Activated T-helper 2 cell treated with anti-CD3 and anti-CD28 coated beads, Interferon-gamma antibody, Interleukin-2, Interleukin-4, amounts not matched to agents 10 μg/mL and 5 μg/mL and 100 μg/mL, durations not matched to agents 14 hours and 24 hours and 36 hours (primary cell): ENCODE data around the gene FAM47E. TPM values are rescaled to one million over a fixed set of nuclear protein-coding genes. Genes with fewer than 3 reads are reported as not detected.

Source experiments
- DNase-seq: peaks from one replicate; pipeline ENCODE4 v3.0.0; 2021; ENCODE audit warnings: low spot score
- H3K27ac Mint-ChIP-seq: one replicate; pipeline ENCODE4 v1.8.0; 2021; ENCODE audit warnings: mixed read lengths
- H3K27me3 Mint-ChIP-seq: one replicate; pipeline ENCODE4 v1.8.0; 2021; ENCODE audit warnings: low read depth, mixed read lengths
- H3K36me3 Mint-ChIP-seq: one replicate; pipeline ENCODE4 v1.8.0; 2021; ENCODE audit warnings: low read depth, mixed read lengths
- H3K4me1 Mint-ChIP-seq: one replicate; pipeline ENCODE4 v1.8.0; 2021; ENCODE audit warnings: low read depth, mixed read lengths
- H3K4me3 Mint-ChIP-seq: one replicate; pipeline ENCODE4 v1.8.0; 2021; ENCODE audit warnings: low read depth, mild to moderate bottlenecking, moderate library complexity, mixed read lengths
- H3K9me3 Mint-ChIP-seq: one replicate; pipeline ENCODE4 v1.8.0; 2021; ENCODE audit warnings: mixed read lengths
- intact Hi-C: fragments of 100-400 bp; cut with micrococcal nuclease; formaldehyde crosslinking; loops from one replicate; pipeline ENCODE4 v1.15.1; 2023
- total RNA-seq: library from RNA; stranded (reverse); gene quantifications from 2 replicates; pipeline ENCODE4 v1.2.3, GENCODE V29; 2022

The FAM47E gene
- total RNA-seq, 1 donor from 2014 or later = not detected

DNA sequence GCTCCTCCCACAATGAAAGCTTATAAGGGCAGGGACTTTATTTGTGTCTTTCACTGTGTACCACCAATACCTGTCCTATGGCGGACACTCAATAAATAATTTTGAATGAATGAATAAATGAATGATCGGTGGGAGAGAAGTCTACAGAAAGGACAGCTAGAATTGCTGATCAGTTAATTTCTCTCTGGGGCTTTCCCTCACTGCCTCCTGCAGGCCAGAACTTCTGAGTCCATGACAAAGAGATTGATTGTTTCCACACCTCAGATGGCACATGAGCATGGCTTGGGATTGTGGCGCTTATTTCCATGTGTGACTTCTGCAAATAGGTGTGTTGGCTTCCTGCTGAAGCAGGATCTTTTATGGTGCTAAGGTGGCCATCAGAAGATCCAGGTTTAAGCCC is 6.3 kb downstream of the FAM47E start:
- no peak overlapping the region for H3K27ac Mint-ChIP-seq
- H3K9me3 Mint-ChIP-seq = no peaks in the 10 kb centered on the region
- no peak for DNase-seq
- intact Hi-C loops = no loop called here
- H3K4me3 Mint-ChIP-seq = no peak overlapping the region
- H3K4me1 Mint-ChIP-seq = no peaks in the 10 kb centered on the region
- H3K36me3 Mint-ChIP-seq = no peaks in the 10 kb centered on the region
- peaks cover 59% of the 10 kb centered on the region for H3K27me3 Mint-ChIP-seq

DNA sequence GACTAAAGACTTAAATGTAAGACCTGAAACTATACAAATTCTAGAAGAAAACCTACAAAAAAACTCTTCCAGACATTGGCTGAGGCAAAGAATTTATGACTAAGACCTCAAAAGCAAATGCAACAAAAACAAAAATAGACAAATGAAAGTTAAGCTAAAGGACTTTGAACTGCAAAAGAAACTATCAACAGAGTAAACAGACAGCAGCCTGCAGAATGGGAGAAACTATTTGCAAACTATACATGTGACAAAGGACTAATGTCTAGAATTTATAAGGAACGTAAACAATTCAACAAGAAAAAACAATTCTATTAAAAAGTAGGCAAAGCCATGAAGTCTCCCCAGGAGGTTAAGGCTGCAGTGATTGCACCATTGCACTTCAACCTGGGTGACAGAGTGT is 9.1 kb downstream of the FAM47E start:
- Mint-ChIP-seq H3K9me3 (no peaks in the 10 kb centered on the region), H3K4me3 (no peak overlapping the region), H3K27me3 (peaks cover 40% of the 10 kb centered on the region), H3K4me1 (no peaks in the 10 kb centered on the region), H3K36me3 (no peaks in the 10 kb centered on the region), H3K27ac (no peak overlapping the region)
- no peak for DNase-seq
- intact Hi-C loops = no loop called here

DNA sequence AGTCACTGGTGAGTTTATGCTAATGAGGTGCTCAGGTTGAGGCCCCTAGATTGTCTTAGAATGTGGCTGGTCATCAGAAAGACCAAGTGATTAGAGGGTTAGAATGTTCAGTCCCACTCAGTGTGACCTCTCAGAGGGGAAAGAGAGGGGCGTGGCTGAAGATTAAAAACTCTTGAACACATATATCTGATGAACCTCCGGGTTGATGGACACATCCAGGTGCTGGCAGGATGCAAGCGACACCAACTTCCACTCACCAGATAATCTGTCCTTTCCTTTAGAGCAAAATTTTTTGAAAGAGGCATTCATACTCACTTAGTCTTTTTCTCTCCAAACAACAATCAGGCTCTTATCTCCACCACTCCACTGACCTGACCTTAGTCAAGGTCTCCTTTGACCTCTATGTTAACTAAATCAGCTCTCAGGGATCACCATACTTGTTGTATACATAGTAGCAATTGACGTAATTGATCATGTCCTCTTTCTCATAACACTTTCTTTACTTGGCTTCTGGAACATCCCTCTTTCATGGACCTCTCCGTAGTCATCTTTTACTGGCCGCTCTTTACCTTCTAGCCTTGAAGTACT is 14.2 kb downstream of the FAM47E start:
- H3K4me3 Mint-ChIP-seq = no peak overlapping the region
- H3K9me3 Mint-ChIP-seq = no peaks in the 10 kb centered on the region
- intact Hi-C loops = no loop called here
- H3K36me3 Mint-ChIP-seq = no peaks in the 10 kb centered on the region
- H3K27me3 Mint-ChIP-seq = peaks cover 13% of the 10 kb centered on the region
- DNase-seq = no peak
- H3K27ac Mint-ChIP-seq = no peak overlapping the region
- H3K4me1 Mint-ChIP-seq = no peaks in the 10 kb centered on the region

DNA sequence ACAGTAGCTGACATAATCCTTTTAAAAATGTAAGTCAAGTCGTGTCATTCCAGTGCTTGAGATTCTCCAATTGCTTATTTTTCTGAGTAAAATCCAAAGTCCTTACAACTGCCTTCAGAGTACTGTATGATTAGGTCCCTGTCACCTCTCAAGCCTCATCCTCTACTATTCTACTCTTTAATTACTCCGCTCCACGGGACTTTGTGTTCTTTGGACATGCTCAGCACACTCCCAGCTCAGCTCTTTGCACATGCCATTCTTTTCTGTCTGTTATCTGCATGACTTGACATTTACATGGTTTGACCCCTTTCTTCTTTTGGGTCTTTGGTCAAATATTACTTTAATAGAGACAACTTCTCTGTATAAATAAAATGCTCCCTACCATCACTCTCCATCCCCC is 15.1 kb downstream of the FAM47E start:
- DNase-seq = no peak
- Mint-ChIP-seq H3K9me3 (no peaks in the 10 kb centered on the region), H3K4me3 (no peak overlapping the region), H3K27me3 (peaks cover 14% of the 10 kb centered on the region), H3K36me3 (no peaks in the 10 kb centered on the region), H3K27ac (no peak overlapping the region), H3K4me1 (no peaks in the 10 kb centered on the region)
- intact Hi-C loops = no loop called here

DNA sequence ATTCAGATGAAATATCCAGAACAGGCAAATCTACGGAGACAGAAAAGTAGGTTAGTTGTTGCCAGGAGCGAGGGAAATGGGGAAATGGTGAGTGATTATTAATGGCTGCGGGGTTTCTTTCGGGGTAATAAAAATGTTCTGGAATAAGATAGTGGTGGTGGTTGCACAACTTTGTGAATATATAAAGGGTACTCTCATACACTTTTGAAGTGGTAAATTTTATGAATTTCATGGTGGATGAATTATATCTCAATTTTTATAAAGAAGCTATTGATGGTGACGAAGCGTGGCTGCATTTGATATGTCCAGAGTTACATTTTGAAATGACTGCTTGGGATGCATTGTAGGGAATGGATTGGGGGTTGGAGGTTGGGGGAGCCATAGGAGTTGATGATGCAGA is 16.3 kb downstream of the FAM47E start:
- intact Hi-C loops = no loop called here
- DNase-seq = no peak
- Mint-ChIP-seq H3K4me3 (no peak overlapping the region), H3K9me3 (no peaks in the 10 kb centered on the region), H3K4me1 (no peaks in the 10 kb centered on the region), H3K27me3 (peaks cover 11% of the 10 kb centered on the region), H3K27ac (no peak overlapping the region), H3K36me3 (no peaks in the 10 kb centered on the region)

DNA sequence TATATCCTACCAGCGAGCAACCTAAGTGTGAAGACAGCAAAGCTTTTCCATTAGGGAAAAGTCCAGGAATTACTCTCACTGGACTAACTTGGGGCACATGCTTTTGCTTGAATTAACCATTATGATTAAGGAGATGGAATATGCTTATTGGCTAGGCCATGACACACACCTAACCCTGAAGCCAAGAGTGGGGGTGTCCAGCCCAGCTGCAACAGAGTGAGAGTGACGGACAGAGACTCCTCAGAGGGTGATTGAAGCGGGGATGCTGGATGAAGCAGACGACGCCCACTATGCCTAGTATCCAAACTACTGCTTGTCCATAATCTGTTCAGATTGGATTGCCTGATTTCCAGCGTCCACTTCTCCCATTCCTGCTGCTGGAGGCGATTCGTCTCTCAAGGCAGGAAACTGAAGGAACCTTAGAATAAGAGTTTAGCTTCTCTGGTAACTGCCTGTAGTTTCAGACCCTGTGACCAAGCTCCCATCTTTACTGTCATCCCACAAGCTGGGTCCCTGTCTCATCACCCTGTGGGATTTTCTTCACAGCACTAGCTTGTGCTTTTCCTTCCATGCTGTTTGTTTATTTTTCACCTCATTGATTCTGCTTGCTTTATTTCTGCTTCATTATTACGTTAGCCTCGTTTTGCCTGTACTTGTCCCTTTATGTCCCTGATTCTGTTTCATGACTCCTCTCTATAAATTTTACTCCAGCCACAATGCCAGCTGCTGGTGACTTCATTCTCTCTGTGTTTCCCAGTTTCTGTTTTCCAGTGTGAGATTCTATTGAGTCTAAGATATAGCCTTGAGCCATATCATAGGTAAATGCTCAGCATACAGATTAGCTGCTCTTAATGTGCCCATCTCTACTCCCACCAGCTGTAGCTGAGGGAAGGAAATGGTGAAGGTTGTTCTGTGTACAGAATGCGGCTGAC is 19.0 kb downstream of the FAM47E start:
- no peaks in the 10 kb centered on the region for H3K36me3 Mint-ChIP-seq
- no peak overlapping the region for H3K4me3 Mint-ChIP-seq
- DNase-seq = no peak
- no peaks in the 10 kb centered on the region for H3K9me3 Mint-ChIP-seq
- no peak overlapping the region for H3K27ac Mint-ChIP-seq
- intact Hi-C loops = loop anchor here (10.0 kb wide), 1 partner anchor 104 kb away; no protein-coding TSS in a partner anchor
- H3K27me3 Mint-ChIP-seq = peaks cover 29% of the 10 kb centered on the region
- no peaks in the 10 kb centered on the region for H3K4me1 Mint-ChIP-seq

DNA sequence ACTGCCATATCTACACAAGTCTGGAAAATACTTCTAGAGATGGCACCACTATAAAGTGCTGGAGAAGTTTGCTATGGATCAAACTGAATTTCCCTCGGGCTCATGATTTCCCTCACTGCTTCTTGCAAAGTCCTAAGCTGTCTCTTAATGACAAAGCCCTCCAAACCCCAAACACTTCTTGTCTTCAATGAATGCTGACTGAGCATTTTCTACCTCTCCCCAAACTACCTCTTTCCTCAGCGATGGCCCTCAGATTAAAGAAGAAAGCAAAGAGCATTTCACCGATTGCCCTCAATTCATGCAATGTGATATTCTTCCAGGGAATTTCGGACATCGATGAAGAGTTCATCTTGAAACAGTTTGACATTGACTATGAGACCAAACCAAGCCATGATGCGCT is 19.7 kb downstream of the FAM47E start:
- no peak overlapping the region for H3K27ac Mint-ChIP-seq
- H3K9me3 Mint-ChIP-seq = no peaks in the 10 kb centered on the region
- H3K4me3 Mint-ChIP-seq = no peak overlapping the region
- intact Hi-C loops = loop anchor here (10.0 kb wide), 1 partner anchor 104 kb away; no protein-coding TSS in a partner anchor
- no peak for DNase-seq
- no peaks in the 10 kb centered on the region for H3K36me3 Mint-ChIP-seq
- H3K4me1 Mint-ChIP-seq = no peaks in the 10 kb centered on the region
- peaks cover 35% of the 10 kb centered on the region for H3K27me3 Mint-ChIP-seq

DNA sequence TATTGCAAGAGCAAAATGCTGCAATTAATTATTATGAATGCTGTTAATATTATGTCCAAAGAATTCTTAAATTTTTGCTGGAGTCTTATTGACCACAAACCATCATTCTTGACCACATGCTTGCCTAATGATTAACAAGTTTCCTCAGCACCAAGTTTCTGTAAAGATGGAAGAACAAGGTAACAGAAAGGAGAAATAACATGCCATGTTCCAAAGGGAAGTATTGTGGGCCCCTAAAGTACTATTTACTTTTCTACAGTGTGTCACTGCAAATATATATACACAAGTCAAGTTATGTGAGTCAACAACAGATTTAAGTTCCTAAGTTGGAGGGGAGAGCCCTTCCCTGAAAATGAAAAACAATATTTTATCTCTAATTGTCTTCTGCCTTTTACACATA is 20.6 kb downstream of the FAM47E start:
- intact Hi-C loops = loop anchor here (10.0 kb wide), 1 partner anchor 103 kb away; no protein-coding TSS in a partner anchor
- H3K4me1 Mint-ChIP-seq = no peaks in the 10 kb centered on the region
- peaks cover 37% of the 10 kb centered on the region for H3K27me3 Mint-ChIP-seq

DNA sequence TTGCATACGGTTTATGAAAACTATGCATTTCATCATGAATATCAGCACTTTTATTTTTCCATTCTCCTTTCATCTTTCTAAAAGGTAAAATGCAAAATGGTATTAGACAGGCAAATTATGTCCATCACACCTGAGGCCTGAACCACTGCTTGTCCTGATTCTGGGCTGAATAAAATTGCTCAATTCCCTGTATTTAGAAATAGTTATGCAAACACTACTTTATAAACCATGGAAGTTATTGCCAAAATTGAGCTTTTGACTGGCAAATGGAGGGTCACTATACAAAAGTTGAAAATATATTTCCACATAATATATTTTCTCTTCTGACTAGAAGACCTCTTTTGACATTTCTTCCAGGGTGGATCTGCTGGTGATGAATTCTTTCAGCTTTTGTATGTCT is 21.1 kb downstream of the FAM47E start:
- intact Hi-C loops = loop anchor here (10.0 kb wide), 1 partner anchor 102 kb away; no protein-coding TSS in a partner anchor
- Mint-ChIP-seq H3K27me3 (peaks cover 37% of the 10 kb centered on the region), H3K9me3 (no peaks in the 10 kb centered on the region), H3K4me3 (no peak overlapping the region), H3K27ac (no peak overlapping the region), H3K36me3 (no peaks in the 10 kb centered on the region), H3K4me1 (no peaks in the 10 kb centered on the region)
- no peak for DNase-seq

More for the DNA sequence above, 20.6 kb downstream of the FAM47E start:
- H3K9me3 Mint-ChIP-seq = no peaks in the 10 kb centered on the region
- no peaks in the 10 kb centered on the region for H3K36me3 Mint-ChIP-seq
- H3K4me3 Mint-ChIP-seq = no peak overlapping the region
- H3K27ac Mint-ChIP-seq = no peak overlapping the region
- no peak for DNase-seq

DNA sequence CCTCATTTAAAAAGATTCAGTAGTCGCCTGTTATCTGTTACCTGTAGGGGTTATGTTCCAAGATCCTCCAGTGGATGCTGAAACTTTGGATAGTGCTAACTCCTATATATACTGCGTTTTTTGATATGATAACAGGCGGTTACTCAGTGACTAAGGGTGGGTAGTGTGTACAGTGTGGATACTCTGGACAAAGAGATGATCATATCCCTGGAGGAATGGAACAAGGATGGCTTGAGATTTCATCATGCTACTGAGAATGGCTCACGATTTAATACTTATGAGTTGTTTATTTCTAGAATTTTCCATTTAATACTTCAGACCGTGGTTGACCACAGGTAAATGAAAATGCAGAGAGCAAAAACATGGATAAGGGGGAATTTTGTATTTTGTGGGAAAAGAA is 21.5 kb downstream of the FAM47E start:
- H3K9me3 Mint-ChIP-seq = no peaks in the 10 kb centered on the region
- H3K27me3 Mint-ChIP-seq = peaks cover 37% of the 10 kb centered on the region
- intact Hi-C loops = loop anchor here (10.0 kb wide), 1 partner anchor 102 kb away; no protein-coding TSS in a partner anchor
- H3K4me3 Mint-ChIP-seq = no peak overlapping the region
- DNase-seq = no peak
- H3K36me3 Mint-ChIP-seq = no peaks in the 10 kb centered on the region
- no peak overlapping the region for H3K27ac Mint-ChIP-seq
- H3K4me1 Mint-ChIP-seq = no peaks in the 10 kb centered on the region

DNA sequence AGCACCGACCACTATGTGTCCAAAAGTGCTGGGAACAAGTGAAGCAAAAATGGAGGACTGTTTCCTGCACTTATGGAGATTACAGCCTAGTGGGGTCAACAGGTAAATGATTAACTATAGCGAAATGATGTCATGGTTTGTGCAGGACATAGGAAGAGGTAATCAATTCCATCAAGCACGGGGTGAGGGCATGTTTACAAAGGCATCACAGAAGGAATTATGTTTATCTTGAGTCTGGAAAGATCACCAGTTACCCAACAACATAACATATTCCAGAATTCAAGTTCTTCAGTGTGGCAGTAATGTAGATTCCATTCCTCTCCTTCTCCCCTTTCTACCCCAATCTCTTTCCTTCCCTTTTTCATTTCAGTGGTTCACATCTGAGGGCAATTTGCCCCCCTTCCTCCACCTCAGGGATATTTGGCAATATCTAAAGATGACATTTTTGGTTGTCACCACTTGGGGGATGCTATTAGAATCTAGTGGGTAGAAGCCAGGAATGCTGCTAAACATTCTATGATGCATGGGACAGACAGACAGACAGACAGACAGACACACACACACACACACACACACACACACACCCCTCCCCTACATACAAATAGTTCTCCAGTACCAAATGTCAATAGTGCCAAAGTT is 24.1 kb downstream of the FAM47E start:
- Mint-ChIP-seq H3K4me3 (no peak overlapping the region), H3K4me1 (no peaks in the 10 kb centered on the region), H3K36me3 (no peaks in the 10 kb centered on the region), H3K27ac (no peak overlapping the region), H3K9me3 (no peaks in the 10 kb centered on the region), H3K27me3 (peaks cover 39% of the 10 kb centered on the region)
- no peak for DNase-seq
- intact Hi-C loops = loop anchor here (10.0 kb wide), 1 partner anchor 99 kb away; no protein-coding TSS in a partner anchor

DNA sequence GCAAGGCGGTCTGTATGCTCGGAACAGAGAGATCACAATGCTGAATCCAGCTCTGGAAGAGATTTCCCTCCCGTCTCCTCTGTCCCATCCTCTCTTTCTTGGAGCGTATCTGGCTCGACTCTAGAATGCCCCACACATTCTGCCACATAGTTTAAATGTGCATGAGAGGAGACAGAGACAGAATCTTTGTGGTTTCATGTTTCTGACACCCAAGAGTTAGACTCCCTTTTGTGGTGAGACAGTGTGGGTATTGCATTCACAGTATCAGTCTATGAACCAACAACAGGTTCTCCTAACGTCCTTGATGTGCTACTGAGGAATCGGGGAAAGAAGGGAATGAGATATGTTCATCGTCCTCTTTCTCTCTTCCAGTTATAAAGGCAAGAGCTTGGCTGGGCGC is 25.3 kb downstream of the FAM47E start:
- intact Hi-C loops = loop anchor here (10.0 kb wide), 1 partner anchor 98 kb away; no protein-coding TSS in a partner anchor
- H3K4me3 Mint-ChIP-seq = no peak overlapping the region

More for the DNA sequence above, 25.3 kb downstream of the FAM47E start:
- no peaks in the 10 kb centered on the region for H3K9me3 Mint-ChIP-seq
- no peaks in the 10 kb centered on the region for H3K4me1 Mint-ChIP-seq
- H3K27ac Mint-ChIP-seq = no peak overlapping the region
- no peaks in the 10 kb centered on the region for H3K36me3 Mint-ChIP-seq
- no peak for DNase-seq
- H3K27me3 Mint-ChIP-seq = peaks cover 35% of the 10 kb centered on the region
